Gastrocnemius medialis (tissue), 4 donors: ENCODE measurements around the gene ARHGAP32. TPM values are rescaled to one million over a fixed set of nuclear protein-coding genes. Genes with fewer than 3 reads are reported as not detected.

Source experiments
- ATAC-seq, 2 donors: fragments of 150-250 bp; one replicate each; pipeline ENCODE4 v1.9.1; 2016
- DNase-seq, 2 donors: peaks; one replicate each; pipeline ENCODE4 v3.0.0-alpha.2; 2019
- H3K27ac ChIP-seq, 4 donors: fragments of 200-600 bp; sonication (generic); 1 replicate in 1 of 4; 2 replicates in 3 of 4; pipeline ENCODE4 v1.5.1; 2016 to 2018; ENCODE audit warnings: mild to moderate bottlenecking in 2 of 4, moderate library complexity in 1 of 4
- H3K27me3 ChIP-seq, 3 donors: fragments of 200-600 bp; sonication (generic) in 2 of 3; 1 replicate in 1 of 3; 2 replicates in 2 of 3; pipeline versions ENCODE4 v1.5.1 to v1.6.0; 2016 to 2019; ENCODE audit warnings: mild to moderate bottlenecking in 1 of 3, moderate library complexity in 1 of 3
- H3K36me3 ChIP-seq, 2 donors: fragments of 200-600 bp; sonication (generic) in 1 of 2; one replicate each; pipeline ENCODE4 v1.5.1; 2017 to 2018
- H3K4me1 ChIP-seq, 2 donors: fragments of 200-600 bp; sonication (generic) in 1 of 2; one replicate each; pipeline ENCODE4 v1.5.1; 2016 to 2017; ENCODE audit warnings: mild to moderate bottlenecking in 2 of 2
- H3K4me3 ChIP-seq, 4 donors: fragments of 200-600 bp; sonication (generic) in 3 of 4; 1 replicate in 1 of 4; 2 replicates in 3 of 4; pipeline ENCODE4 v1.5.1; 2016 to 2019; ENCODE audit warnings: mild to moderate bottlenecking in 2 of 4
- H3K9me3 ChIP-seq, 3 donors: fragments of 200-600 bp; sonication (generic) in 2 of 3; 1 replicate in 1 of 3; 2 replicates in 2 of 3; pipeline ENCODE4 v1.5.1; 2016 to 2019
- POLR2A ChIP-seq, 2 donors: fragments of 450-650 bp; IDR thresholded peaks; one replicate each; pipeline ENCODE4 v1.6.1; 2017; ENCODE audit warnings: antibody characterized with exemption in 2 of 2, mild to moderate bottlenecking in 2 of 2, moderate library complexity in 2 of 2
- in situ Hi-C, 4 donors: fragments of 200-750 bp; cut with MboI; loops; one replicate each; pipeline versions ENCODE4 v1.15.0 to v1.8.0; 2017; ENCODE audit warnings: low sequenced_read_pairs in 4 of 4
- intact Hi-C: fragments of 100-400 bp; cut with DNase I; formaldehyde crosslinking; loops from one replicate; pipeline ENCODE4 v1.15.1; 2023; ENCODE audit warnings: low total_unique reads
- total RNA-seq, 4 donors: library from RNA; depleted of rRNA; stranded (reverse); fragments of >200 nt; gene quantifications; one replicate each; pipeline versions ENCODE4 v1.1.0 to v1.2.3, GENCODE V29; 2016
- TF ChIP-seq, protein P1 (sequence below), 5 experiments: fragments of 450-650 bp in 3 of 5; fragments of 200-600 bp in 2 of 5; sonication (generic) in 2 of 5; IDR thresholded peaks in 4 of 5; conservative IDR thresholded peaks in 1 of 5; 1 replicate in 4 of 5; 2 replicates in 1 of 5; pipeline ENCODE4 v1.5.1; 2016 to 2019; ENCODE audit warnings: antibody characterized with exemption in 5 of 5, mild to moderate bottlenecking in 3 of 5, moderate library complexity in 3 of 5

Gene ARHGAP32
- total RNA-seq, 4 donors from 2014 or later: 5.6 to 17.0 (median 7.8) TPM

DNA sequence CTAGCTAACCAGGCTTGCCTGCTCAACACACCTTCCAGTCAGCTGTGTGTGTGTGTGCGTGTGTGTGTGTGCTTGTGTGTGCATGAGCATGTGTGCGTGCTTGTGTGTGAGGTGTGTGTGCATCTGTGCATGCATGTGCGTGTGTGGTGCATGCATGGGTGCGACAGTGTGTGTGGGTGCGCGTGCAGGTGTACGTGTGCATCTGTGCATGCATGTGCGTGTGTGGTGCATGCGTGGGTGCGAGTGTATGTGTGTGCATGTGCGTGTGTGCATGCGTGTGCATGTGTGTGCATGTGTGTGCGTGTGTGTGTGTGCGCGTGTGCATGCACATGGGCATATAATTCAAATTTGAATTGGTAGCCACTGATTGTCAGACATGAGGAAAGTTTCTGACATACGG, 239.0 kb downstream of the ARHGAP32 start:
- Histone ChIP-seq H3K36me3 (no peaks in the 10 kb centered on the region), H3K27ac (no peak overlapping the region), H3K27me3 (no peaks in the 10 kb centered on the region), H3K4me1 (no peaks in the 10 kb centered on the region), H3K9me3 (no peaks in the 10 kb centered on the region), H3K4me3 (no peak overlapping the region)
- intact Hi-C loops: no loop called here
- no peak for DNase-seq
- no peak for TF ChIP-seq POLR2A (IDR thresholded peaks at IDR 0.05)
- TF ChIP-seq, protein P1, sequence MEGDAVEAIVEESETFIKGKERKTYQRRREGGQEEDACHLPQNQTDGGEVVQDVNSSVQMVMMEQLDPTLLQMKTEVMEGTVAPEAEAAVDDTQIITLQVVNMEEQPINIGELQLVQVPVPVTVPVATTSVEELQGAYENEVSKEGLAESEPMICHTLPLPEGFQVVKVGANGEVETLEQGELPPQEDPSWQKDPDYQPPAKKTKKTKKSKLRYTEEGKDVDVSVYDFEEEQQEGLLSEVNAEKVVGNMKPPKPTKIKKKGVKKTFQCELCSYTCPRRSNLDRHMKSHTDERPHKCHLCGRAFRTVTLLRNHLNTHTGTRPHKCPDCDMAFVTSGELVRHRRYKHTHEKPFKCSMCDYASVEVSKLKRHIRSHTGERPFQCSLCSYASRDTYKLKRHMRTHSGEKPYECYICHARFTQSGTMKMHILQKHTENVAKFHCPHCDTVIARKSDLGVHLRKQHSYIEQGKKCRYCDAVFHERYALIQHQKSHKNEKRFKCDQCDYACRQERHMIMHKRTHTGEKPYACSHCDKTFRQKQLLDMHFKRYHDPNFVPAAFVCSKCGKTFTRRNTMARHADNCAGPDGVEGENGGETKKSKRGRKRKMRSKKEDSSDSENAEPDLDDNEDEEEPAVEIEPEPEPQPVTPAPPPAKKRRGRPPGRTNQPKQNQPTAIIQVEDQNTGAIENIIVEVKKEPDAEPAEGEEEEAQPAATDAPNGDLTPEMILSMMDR (IDR thresholded peaks at IDR 0.05 in 4 of 5, conservative IDR thresholded peaks at IDR 0.05 in 1 of 5): no peak
- in situ Hi-C loops: loop anchor here in 3 of 4 donors (5.0 to 25.0 kb wide), 3 partner anchors 66 to 791 kb away; no protein-coding TSS in a partner anchor
- no peak for ATAC-seq

- no peak overlapping the region for H3K27ac ChIP-seq
- in situ Hi-C loops (loop anchor here in 3 of 4 donors (5.0 to 25.0 kb wide), 3 partner anchors 63 to 788 kb away; no protein-coding TSS in a partner anchor), intact Hi-C loops (no loop called here)
Observed at GRCh38 chr11:128949791-128950454, 242.2 kb downstream of the ARHGAP32 start.

DNA sequence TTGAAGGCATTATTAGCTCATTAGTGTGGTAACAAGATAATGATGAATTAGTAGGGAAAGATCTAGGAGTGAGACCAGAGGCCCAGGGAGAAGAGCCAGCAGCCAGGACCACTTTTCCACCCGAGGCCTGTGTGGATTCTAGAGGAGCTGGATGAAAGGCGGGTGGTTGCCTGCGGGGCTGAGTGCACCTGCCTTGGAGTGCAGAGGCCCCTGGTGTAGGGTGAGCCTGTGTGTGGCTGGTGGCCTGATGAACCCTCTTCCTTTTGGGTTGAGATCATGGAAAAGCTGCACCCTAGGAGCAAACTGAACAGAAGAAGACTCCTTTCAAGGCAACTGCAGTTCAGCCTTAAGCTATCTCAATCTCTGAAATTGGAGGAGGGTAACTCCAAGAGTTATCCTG, 243.5 kb downstream of the ARHGAP32 start:
- ATAC-seq: no peak
- intact Hi-C loops: no loop called here
- in situ Hi-C loops: no loop called here

More at GRCh38 chr11:128949791-128950454, 242.2 kb downstream of the ARHGAP32 start:
- no peak for ATAC-seq
- Histone ChIP-seq H3K36me3 (no peaks in the 10 kb centered on the region), H3K9me3 (no peaks in the 10 kb centered on the region), H3K27me3 (no peaks in the 10 kb centered on the region), H3K4me3 (no peak overlapping the region), H3K4me1 (no peaks in the 10 kb centered on the region)
- TF ChIP-seq, protein P1 (IDR thresholded peaks at IDR 0.05 in 4 of 5, conservative IDR thresholded peaks at IDR 0.05 in 1 of 5): no peak
- DNase-seq: no peak

GRCh38 chr11:128947773-128948172, 244.4 kb downstream of the ARHGAP32 start:
- H3K27ac ChIP-seq: no peak overlapping the region
- H3K27me3 ChIP-seq: peaks cover 0 to 4% (median 0%) of the 10 kb centered on the region in 3 donors
- H3K4me1 ChIP-seq: no peaks in the 10 kb centered on the region
- intact Hi-C loops (no loop called here), in situ Hi-C loops (no loop called here)
- no peaks in the 10 kb centered on the region for H3K9me3 ChIP-seq
- no peaks in the 10 kb centered on the region for H3K36me3 ChIP-seq
- no peak for ATAC-seq
- TF ChIP-seq, protein P1 (IDR thresholded peaks at IDR 0.05 in 4 of 5, conservative IDR thresholded peaks at IDR 0.05 in 1 of 5): no peak
- no peak for TF ChIP-seq POLR2A (IDR thresholded peaks at IDR 0.05)
- no peak overlapping the region for H3K4me3 ChIP-seq
- no peak for DNase-seq

More for the DNA sequence above, 243.5 kb downstream of the ARHGAP32 start:
- H3K27me3 ChIP-seq: peaks cover 0 to 4% (median 0%) of the 10 kb centered on the region in 3 donors
- H3K27ac ChIP-seq: no peak overlapping the region
- no peaks in the 10 kb centered on the region for H3K4me1 ChIP-seq
- no peak for DNase-seq
- no peak overlapping the region for H3K4me3 ChIP-seq
- H3K36me3 ChIP-seq: no peaks in the 10 kb centered on the region
- no peaks in the 10 kb centered on the region for H3K9me3 ChIP-seq
- TF ChIP-seq, protein P1 (IDR thresholded peaks at IDR 0.05 in 4 of 5, conservative IDR thresholded peaks at IDR 0.05 in 1 of 5): no peak
- no peak for TF ChIP-seq POLR2A (IDR thresholded peaks at IDR 0.05)
